Measurements from ENCODE around the gene PID1. TPM values are rescaled to one million over a fixed set of nuclear protein-coding genes. Genes with fewer than 3 reads are reported as not detected.

Gene PID1
- polyA plus RNA-seq, 3 donors, result 61.8 to 117 (median 62.3) TPM

DNA sequence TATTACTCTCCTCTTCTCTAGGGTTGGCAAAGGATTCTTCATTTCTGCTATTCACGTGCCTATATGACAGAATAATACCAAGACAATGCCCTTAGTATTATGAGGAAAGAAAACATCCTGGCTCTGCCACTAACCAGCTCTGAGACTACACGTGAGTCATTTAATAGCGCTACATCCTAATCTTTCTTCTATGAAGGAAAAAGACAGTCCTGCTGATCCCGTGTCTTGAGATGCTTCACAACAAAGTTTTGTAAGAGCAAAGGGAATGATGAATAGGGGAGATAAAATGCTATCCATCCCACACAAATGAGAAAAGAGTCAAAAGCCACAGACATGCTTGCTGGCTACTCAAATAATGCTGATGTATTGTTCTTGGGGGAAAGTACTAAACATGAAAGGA, 152.8 kb downstream of the PID1 start:
- no peak overlapping the region for H3K9ac ChIP-seq (ENCODE audit: insufficient read depth, low read length, poor library complexity, severe bottlenecking)
- no peak overlapping the region for H3K27ac ChIP-seq (ENCODE audit: low read depth in 1 of 2, low read length in 2 of 2)
- no peaks in the 10 kb centered on the region for H3K36me3 Mint-ChIP-seq
- H3K36me3 ChIP-seq (replicated peaks in 1 of 2; ENCODE audit: control insufficient read depth in 1 of 2, insufficient read depth in 2 of 2, low read length in 2 of 2), result no peaks in the 10 kb centered on the region
- H3K4me1 Mint-ChIP-seq, result no peaks in the 10 kb centered on the region
- H4K20me1 ChIP-seq (ENCODE audit: insufficient read depth, low read length), result peaks cover 86% of the 10 kb centered on the region
- H3K4me3 Mint-ChIP-seq, result no peak overlapping the region
- no CpG with 5 or more reads among the region's 4 CpGs for WGBS (ENCODE audit: insufficient coverage)
- no peak overlapping the region for H3K4me3 ChIP-seq (replicated peaks in 1 of 3; ENCODE audit: low read depth in 2 of 3, low read length in 3 of 3)
- no peaks in the 10 kb centered on the region for H3K9me3 ChIP-seq (replicated peaks in 1 of 2; ENCODE audit: control insufficient read depth in 1 of 2, insufficient read depth in 1 of 2, low read length in 2 of 2)
- DNase-seq, result no peak
- peaks cover 0 to 9% (median 5%) of the 10 kb centered on the region in 7 donors for H3K9me3 Mint-ChIP-seq
- no peaks in the 10 kb centered on the region for H3K27me3 ChIP-seq (ENCODE audit: control insufficient read depth in 2 of 2, insufficient read depth in 2 of 2, low read length in 2 of 2)
- no peak overlapping the region for H3K27ac Mint-ChIP-seq
- intact Hi-C loops (cut with micrococcal nuclease), result no loop called here
- H3K79me2 ChIP-seq (ENCODE audit: insufficient read depth, low read length), result no peaks in the 10 kb centered on the region
- no peak overlapping the region for H2AFZ ChIP-seq (ENCODE audit: insufficient read depth, low read depth, low read length, poor library complexity, severe bottlenecking)
- H3K27me3 Mint-ChIP-seq (ENCODE audit: low read depth in 3 of 3), result peaks cover 0 to 2% (median 0%) of the 10 kb centered on the region in 3 donors
- TF ChIP-seq, protein P1, sequence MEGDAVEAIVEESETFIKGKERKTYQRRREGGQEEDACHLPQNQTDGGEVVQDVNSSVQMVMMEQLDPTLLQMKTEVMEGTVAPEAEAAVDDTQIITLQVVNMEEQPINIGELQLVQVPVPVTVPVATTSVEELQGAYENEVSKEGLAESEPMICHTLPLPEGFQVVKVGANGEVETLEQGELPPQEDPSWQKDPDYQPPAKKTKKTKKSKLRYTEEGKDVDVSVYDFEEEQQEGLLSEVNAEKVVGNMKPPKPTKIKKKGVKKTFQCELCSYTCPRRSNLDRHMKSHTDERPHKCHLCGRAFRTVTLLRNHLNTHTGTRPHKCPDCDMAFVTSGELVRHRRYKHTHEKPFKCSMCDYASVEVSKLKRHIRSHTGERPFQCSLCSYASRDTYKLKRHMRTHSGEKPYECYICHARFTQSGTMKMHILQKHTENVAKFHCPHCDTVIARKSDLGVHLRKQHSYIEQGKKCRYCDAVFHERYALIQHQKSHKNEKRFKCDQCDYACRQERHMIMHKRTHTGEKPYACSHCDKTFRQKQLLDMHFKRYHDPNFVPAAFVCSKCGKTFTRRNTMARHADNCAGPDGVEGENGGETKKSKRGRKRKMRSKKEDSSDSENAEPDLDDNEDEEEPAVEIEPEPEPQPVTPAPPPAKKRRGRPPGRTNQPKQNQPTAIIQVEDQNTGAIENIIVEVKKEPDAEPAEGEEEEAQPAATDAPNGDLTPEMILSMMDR (IDR thresholded peaks at IDR 0.05), result no peak
- H3K4me1 ChIP-seq (ENCODE audit: control insufficient read depth in 1 of 2, insufficient read depth in 2 of 2, low read length in 2 of 2), result no peaks in the 10 kb centered on the region
- no peak overlapping the region for H3K4me2 ChIP-seq (replicated peaks; ENCODE audit: extremely low read depth, low read length, poor library complexity, severe bottlenecking)

DNA sequence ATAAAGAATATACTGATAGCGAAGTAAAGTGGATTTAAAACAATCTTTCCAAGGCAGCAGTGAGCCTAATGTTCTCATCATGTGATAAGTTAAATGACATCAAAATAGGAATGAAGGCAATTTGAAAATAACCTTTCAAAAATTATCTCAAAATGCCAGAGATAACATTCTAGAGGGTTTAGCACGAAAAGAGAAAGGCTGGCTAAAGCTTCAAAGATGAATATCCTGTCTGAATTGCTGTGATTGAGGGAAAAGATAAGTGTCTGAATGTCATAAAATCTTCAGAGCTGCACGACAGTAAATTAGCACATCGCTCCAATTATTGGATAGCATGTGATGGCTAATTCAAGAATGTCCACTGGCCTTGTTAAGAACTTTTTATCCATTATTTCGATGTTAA, 159.3 kb downstream of the PID1 start:
- H3K79me2 ChIP-seq (ENCODE audit: insufficient read depth, low read length), result no peaks in the 10 kb centered on the region
- H3K27ac Mint-ChIP-seq, result no peak overlapping the region
- H3K27ac ChIP-seq (ENCODE audit: low read depth in 1 of 2, low read length in 2 of 2), result no peak overlapping the region
- H3K4me1 ChIP-seq (ENCODE audit: control insufficient read depth in 1 of 2, insufficient read depth in 2 of 2, low read length in 2 of 2), result no peaks in the 10 kb centered on the region
- H3K4me2 ChIP-seq (replicated peaks; ENCODE audit: extremely low read depth, low read length, poor library complexity, severe bottlenecking), result no peak overlapping the region
- H2AFZ ChIP-seq (ENCODE audit: insufficient read depth, low read depth, low read length, poor library complexity, severe bottlenecking), result no peak overlapping the region
- intact Hi-C loops (cut with micrococcal nuclease), result no loop called here
- H3K4me3 ChIP-seq (replicated peaks in 1 of 3; ENCODE audit: low read depth in 2 of 3, low read length in 3 of 3), result no peak overlapping the region
- peaks cover 0 to 3% of the 10 kb centered on the region in 2 donors for H3K9me3 ChIP-seq (replicated peaks in 1 of 2; ENCODE audit: control insufficient read depth in 1 of 2, insufficient read depth in 1 of 2, low read length in 2 of 2)
- H3K9ac ChIP-seq (ENCODE audit: insufficient read depth, low read length, poor library complexity, severe bottlenecking), result no peak overlapping the region
- TF ChIP-seq, protein P1 (IDR thresholded peaks at IDR 0.05), result no peak
- H3K36me3 Mint-ChIP-seq, result no peaks in the 10 kb centered on the region
- no peaks in the 10 kb centered on the region for H3K4me1 Mint-ChIP-seq
- H4K20me1 ChIP-seq (ENCODE audit: insufficient read depth, low read length), result peaks cover 81% of the 10 kb centered on the region
- H3K9me3 Mint-ChIP-seq, result peaks cover 0 to 19% (median 5%) of the 10 kb centered on the region in 7 donors
- no peak for DNase-seq
- no CpG with 5 or more reads among the region's 5 CpGs for WGBS (ENCODE audit: insufficient coverage)
- peaks cover 0 to 3% (median 0%) of the 10 kb centered on the region in 3 donors for H3K27me3 Mint-ChIP-seq (ENCODE audit: low read depth in 3 of 3)
- H3K27me3 ChIP-seq (ENCODE audit: control insufficient read depth in 2 of 2, insufficient read depth in 2 of 2, low read length in 2 of 2), result no peaks in the 10 kb centered on the region
- H3K36me3 ChIP-seq (replicated peaks in 1 of 2; ENCODE audit: control insufficient read depth in 1 of 2, insufficient read depth in 2 of 2, low read length in 2 of 2), result no peaks in the 10 kb centered on the region
- H3K4me3 Mint-ChIP-seq, result no peak overlapping the region
